ENCODE data around the gene PYCR2. TPM values are rescaled to one million over a fixed set of nuclear protein-coding genes. Genes with fewer than 3 reads are reported as not detected.

Gene PYCR2
- total RNA-seq, 1 donor from 2014 or later: 47.4 TPM

DNA sequence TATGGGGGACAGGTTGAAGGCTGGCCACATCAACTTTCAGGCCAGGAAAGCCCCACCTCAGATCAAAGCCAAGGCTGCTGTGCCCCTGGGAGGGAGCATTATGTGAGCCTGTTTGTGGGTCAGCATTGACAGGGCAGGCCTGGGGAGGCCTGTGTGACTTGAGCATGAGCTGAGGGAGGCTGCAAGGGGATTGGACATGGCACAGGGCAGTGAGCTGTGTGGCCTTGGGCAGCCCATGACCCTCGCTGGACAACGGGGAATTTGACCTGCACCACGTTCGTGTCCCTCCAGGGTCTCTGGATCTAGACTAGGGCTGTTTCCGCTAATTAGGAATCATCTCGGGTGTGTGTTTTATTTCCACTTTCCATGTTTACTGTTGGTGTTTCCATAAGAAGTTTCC, 17.6 kb downstream of the PYCR2 start:
- Histone ChIP-seq H3K36me3 (no peaks in the 10 kb centered on the region), H3K27me3 (no peaks in the 10 kb centered on the region), H3K4me1 (no peaks in the 10 kb centered on the region), H3K27ac (no peak overlapping the region), H3K4me3 (no peak overlapping the region), H3K9me3 (no peaks in the 10 kb centered on the region)
- intact Hi-C loops (cut with DNase I): no loop called here
- DNase-seq (ENCODE audit: extremely low spot score in 2 of 2): no peak
- TF ChIP-seq POLR2AphosphoS5 (IDR thresholded peaks at IDR 0.05; ENCODE audit: insufficient read depth in 1 of 2, low read depth in 1 of 2) (no peak), POLR2A (IDR thresholded peaks at IDR 0.05) (no peak)
- TF ChIP-seq, protein P1, sequence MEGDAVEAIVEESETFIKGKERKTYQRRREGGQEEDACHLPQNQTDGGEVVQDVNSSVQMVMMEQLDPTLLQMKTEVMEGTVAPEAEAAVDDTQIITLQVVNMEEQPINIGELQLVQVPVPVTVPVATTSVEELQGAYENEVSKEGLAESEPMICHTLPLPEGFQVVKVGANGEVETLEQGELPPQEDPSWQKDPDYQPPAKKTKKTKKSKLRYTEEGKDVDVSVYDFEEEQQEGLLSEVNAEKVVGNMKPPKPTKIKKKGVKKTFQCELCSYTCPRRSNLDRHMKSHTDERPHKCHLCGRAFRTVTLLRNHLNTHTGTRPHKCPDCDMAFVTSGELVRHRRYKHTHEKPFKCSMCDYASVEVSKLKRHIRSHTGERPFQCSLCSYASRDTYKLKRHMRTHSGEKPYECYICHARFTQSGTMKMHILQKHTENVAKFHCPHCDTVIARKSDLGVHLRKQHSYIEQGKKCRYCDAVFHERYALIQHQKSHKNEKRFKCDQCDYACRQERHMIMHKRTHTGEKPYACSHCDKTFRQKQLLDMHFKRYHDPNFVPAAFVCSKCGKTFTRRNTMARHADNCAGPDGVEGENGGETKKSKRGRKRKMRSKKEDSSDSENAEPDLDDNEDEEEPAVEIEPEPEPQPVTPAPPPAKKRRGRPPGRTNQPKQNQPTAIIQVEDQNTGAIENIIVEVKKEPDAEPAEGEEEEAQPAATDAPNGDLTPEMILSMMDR (IDR thresholded peaks at IDR 0.05): no peak

DNA sequence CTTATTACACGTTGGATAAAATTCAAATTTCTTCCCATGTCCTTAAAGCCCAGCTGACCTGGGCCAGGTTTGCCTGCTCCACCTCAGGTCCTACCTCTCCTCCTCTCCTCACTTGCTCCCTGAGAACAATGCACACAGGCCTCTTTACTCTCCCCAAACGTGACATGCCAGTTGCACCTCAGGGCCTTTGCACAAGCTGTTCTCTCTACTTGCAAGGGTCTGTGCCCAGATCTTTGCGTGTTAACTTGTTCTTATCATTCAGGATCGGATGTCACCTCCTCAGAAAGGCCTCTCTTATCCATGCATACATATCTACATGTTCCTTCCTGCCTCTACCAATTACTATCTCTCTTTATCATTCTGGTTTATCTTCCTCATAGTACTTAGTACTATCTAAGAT, 20.4 kb downstream of the PYCR2 start:
- Histone ChIP-seq H3K36me3 (no peaks in the 10 kb centered on the region), H3K27me3 (no peaks in the 10 kb centered on the region), H3K27ac (no peak overlapping the region), H3K4me1 (no peaks in the 10 kb centered on the region), H3K9me3 (no peaks in the 10 kb centered on the region), H3K4me3 (no peak overlapping the region)
- TF ChIP-seq POLR2AphosphoS5 (IDR thresholded peaks at IDR 0.05; ENCODE audit: insufficient read depth in 1 of 2, low read depth in 1 of 2): no peak
- intact Hi-C loops (cut with DNase I): no loop called here
- no peak for DNase-seq (ENCODE audit: extremely low spot score in 2 of 2)

DNA sequence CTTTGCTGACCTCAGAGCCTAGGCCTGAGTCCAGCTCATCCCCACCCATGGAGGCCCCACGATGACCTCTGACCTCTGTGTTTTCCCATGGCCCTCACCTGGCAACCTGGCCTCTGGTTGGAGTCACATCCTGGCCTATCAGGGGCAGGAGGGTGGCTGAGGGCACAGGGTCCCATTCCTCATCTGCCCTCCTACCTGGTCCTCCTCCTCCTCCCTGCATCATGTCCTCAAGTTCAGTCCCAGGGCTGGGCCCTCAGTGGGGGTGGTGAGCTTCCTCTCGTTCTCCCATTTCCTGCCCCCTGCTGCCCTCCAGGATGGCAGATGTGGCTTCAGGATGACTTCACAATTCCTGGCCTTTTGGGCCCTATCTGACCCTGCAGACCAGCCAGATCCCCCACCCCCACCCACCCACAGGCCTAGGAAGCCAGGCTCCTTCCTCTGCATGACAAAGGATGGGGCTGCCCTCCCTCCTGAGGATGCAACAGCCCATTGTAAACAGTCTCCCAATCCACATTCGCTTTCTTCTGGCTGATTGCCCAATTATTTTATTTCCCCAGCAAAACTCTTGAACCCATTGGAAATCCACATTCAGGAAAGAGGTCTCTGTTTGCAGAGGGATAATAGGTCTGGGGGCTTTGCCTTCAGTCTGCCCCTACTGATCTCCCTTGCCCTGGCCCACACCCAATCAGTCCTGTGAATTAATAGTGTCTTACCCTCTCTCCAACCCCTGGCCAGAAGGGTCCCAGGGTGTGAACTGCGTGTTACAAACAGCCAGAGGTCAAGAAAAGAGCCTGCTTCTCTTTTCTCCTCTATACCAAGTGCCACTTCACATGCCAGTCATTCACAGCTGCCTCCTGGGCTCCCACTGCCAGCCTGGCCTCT, 24.8 kb downstream of the PYCR2 start:
- Histone ChIP-seq H3K36me3 (no peaks in the 10 kb centered on the region), H3K4me1 (no peaks in the 10 kb centered on the region), H3K27me3 (no peaks in the 10 kb centered on the region), H3K27ac (no peak overlapping the region), H3K4me3 (no peak overlapping the region), H3K9me3 (no peaks in the 10 kb centered on the region)
- no peak for DNase-seq (ENCODE audit: extremely low spot score in 2 of 2)
- intact Hi-C loops (cut with DNase I): no loop called here
- no peak for TF ChIP-seq POLR2A (IDR thresholded peaks at IDR 0.05)

DNA sequence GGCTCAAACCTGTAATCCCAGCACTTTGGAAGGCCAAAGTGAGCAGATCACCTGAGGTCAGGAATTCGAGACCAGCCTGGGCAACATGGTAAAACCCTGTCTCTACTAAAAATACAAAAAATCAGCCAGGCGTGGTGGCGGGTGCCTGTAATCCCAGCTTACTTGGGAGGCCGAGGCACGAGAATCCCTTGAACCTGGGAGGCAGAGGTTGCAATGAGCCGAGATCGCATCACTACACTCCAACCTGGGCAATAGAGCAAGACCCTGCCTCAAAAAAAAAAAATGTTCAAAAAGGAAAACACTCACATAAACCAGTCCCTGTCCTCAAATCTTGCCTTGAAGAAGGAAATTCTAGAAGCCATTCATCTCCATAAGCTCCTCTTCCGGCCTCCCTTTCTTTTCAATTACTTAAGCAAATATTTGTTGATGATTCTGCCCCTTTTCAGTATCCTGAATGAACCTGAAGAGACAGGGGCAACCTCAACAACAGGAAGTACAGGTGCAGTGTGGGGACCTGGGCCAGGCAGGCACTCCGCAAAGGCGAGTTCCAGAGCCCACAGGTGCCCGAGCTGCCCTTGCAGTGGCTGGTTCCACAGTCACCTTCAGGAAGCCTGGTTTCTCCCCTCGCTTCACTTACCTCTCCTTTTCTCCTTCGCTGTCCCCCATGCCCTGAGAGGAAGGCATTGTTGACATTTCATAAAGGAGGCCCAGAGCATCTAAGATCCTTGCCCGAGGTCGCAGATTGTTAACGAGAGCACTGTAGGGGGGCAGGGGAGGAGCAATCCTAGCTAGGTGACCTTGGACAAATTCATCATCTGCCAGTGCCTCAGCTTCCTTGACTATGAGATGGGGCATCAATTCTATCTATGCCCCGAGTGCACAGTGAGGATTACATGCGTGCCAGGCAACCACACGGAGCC, 26.2 kb downstream of the PYCR2 start:
- H3K4me1 ChIP-seq: no peaks in the 10 kb centered on the region
- no peaks in the 10 kb centered on the region for H3K9me3 ChIP-seq
- H3K27ac ChIP-seq: no peak overlapping the region
- no peaks in the 10 kb centered on the region for H3K36me3 ChIP-seq
- no peak for DNase-seq (ENCODE audit: extremely low spot score in 2 of 2)
- intact Hi-C loops (cut with DNase I): no loop called here
- H3K4me3 ChIP-seq: no peak overlapping the region
- H3K27me3 ChIP-seq: no peaks in the 10 kb centered on the region
- TF ChIP-seq POLR2A (IDR thresholded peaks at IDR 0.05) (no peak), POLR2AphosphoS5 (IDR thresholded peaks at IDR 0.05; ENCODE audit: insufficient read depth in 1 of 2, low read depth in 1 of 2) (no peak)
- TF ChIP-seq, protein P1 (IDR thresholded peaks at IDR 0.05): no peak

DNA sequence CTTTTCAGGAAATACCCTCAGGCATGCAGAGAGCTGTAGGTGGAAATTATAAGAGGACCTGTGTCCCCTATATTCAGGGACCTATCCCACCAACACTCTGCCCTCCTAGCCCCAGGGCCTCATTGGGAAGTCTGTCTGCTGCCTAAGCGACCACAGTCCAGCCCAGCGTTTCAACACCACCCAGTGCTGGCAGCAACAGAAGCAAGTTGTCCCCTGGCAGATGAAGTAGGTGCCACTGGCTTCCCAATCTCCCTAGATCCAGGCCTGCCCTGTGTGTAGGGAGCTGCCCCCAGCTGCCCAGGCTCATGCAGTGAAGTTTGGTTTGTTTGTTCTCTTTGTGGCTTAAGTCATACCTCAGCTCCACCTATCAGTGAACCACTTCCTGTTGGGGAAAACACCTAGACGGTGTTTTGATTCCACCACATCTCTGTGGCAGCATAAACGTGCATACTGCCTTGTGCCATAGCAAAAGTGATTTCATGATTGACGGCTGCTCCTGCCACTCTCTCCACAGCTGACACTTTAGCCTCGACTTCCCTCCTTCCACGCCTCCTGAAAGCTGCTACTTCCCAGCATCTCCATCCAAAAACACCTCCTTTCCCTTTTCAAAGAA, 27.0 kb downstream of the PYCR2 start:
- intact Hi-C loops (cut with DNase I): no loop called here
- no peak overlapping the region for H3K4me3 ChIP-seq
- no peaks in the 10 kb centered on the region for H3K27me3 ChIP-seq
- H3K4me1 ChIP-seq: no peaks in the 10 kb centered on the region
- TF ChIP-seq POLR2AphosphoS5 (IDR thresholded peaks at IDR 0.05; ENCODE audit: insufficient read depth in 1 of 2, low read depth in 1 of 2): peak in 1 of 2 donors; percentile 15
- no peak for TF ChIP-seq POLR2A (IDR thresholded peaks at IDR 0.05)
- no peaks in the 10 kb centered on the region for H3K9me3 ChIP-seq
- no peak overlapping the region for H3K27ac ChIP-seq
- DNase-seq (ENCODE audit: extremely low spot score in 2 of 2): no peak
- H3K36me3 ChIP-seq: no peaks in the 10 kb centered on the region

DNA sequence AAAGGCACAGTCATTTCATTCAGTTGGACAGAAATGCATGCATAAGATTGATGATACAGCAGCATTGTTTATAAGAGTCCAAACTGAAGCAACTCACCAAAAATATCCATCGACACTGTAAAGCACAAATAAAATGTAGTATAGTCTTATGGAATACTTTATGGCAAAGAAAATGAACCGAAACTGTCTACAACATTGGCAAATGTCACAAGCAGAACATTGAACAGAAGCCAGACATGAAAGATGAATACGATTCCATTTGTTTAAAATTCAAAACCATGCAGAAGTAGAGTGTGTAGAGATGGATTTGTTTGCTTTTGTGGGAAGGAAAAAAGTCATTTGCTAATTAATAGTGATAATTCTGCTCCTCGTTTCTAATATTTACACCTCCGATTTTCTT, 27.6 kb downstream of the PYCR2 start:
- H3K9me3 ChIP-seq: no peaks in the 10 kb centered on the region
- H3K4me3 ChIP-seq: no peak overlapping the region
- intact Hi-C loops (cut with DNase I): no loop called here
- H3K27ac ChIP-seq: no peak overlapping the region
- H3K4me1 ChIP-seq: no peaks in the 10 kb centered on the region
- TF ChIP-seq POLR2A (IDR thresholded peaks at IDR 0.05) (no peak), POLR2AphosphoS5 (IDR thresholded peaks at IDR 0.05; ENCODE audit: insufficient read depth in 1 of 2, low read depth in 1 of 2) (no peak)
- TF ChIP-seq, protein P1 (IDR thresholded peaks at IDR 0.05): no peak
- H3K27me3 ChIP-seq: no peaks in the 10 kb centered on the region
- H3K36me3 ChIP-seq: no peaks in the 10 kb centered on the region
- no peak for DNase-seq (ENCODE audit: extremely low spot score in 2 of 2)

Data from vagina (tissue), 2 donors.